HepG2 (cell line): Measurements from ENCODE around the gene PTK7. TPM values are rescaled to one million over a fixed set of nuclear protein-coding genes. Genes with fewer than 3 reads are reported as not detected.

ENCODE experiments used
- ZNF296 ChIP-seq: sonication (generic); formaldehyde crosslinking; conservative IDR thresholded peaks from 2 replicates; pipeline ENCODE4 v1.5.0; 2020; ENCODE audit warnings: mild to moderate bottlenecking, missing genetic modification reagents
- ZNF768 ChIP-seq: sonication (generic); formaldehyde crosslinking; IDR thresholded peaks from 2 replicates; pipeline ENCODE4 v1.4.0; 2020; ENCODE audit warnings: missing genetic modification reagents
- ZNF777 ChIP-seq: sonication (generic); formaldehyde crosslinking; IDR thresholded peaks from 2 replicates; pipeline ENCODE4 v1.4.0; 2020; ENCODE audit warnings: missing genetic modification reagents
- ZNF816 ChIP-seq: sonication (generic); formaldehyde crosslinking; IDR thresholded peaks from 2 replicates; pipeline ENCODE4 v1.8.0; 2022; ENCODE audit warnings: missing genetic modification reagents, mild to moderate bottlenecking, borderline replicate concordance
- ZSCAN9 ChIP-seq: IDR thresholded peaks from 2 replicates; pipeline ENCODE4 v1.6.1; 2016; ENCODE audit warnings: borderline replicate concordance
- polyA plus RNA-seq, 8 experiments: library from polyadenylated mRNA; depleted of rRNA in 3 of 8; stranded (reverse) in 7 of 8; unstranded in 1 of 8; fragments of >200 nt; fragmentation: Illumina TruSeq in 4 of 8; extraction: Trizol in 4 of 8; gene quantifications; 2 replicates each; pipeline versions ENCODE4 v1.2.1 to v1.2.3, GENCODE V29; 2011 to 2016; ENCODE audit warnings: low read depth in 4 of 8, missing spikeins in 1 of 8, mixed read lengths in 1 of 8; ENCODE audit not compliant: insufficient read depth in 1 of 8
- total RNA-seq, 5 experiments: library from RNA; depleted of rRNA; stranded (reverse); fragments of >200 nt; fragmentation: Illumina TruSeq; extraction: Trizol; gene quantifications; 2 replicates each; pipeline ENCODE4 v1.2.3, GENCODE V29; 2016; ENCODE audit warnings: low read depth in 1 of 5
- TF ChIP-seq, protein P1 (sequence below), 2 experiments: fragments of 450-650 bp in 1 of 2; sonication (generic) in 1 of 2; formaldehyde crosslinking in 1 of 2; IDR thresholded peaks; 2 replicates each; pipeline versions ENCODE4 v1.6.1 to v1.8.0; 2016 to 2022; ENCODE audit warnings: antibody characterized with exemption in 1 of 2, mild to moderate bottlenecking in 1 of 2, missing genetic modification reagents in 1 of 2
- TF ChIP-seq, protein P2 (sequence below): sonication (generic); formaldehyde crosslinking; IDR thresholded peaks from 2 replicates; pipeline ENCODE4 v1.5.0; 2020; ENCODE audit warnings: mild to moderate bottlenecking, missing genetic modification reagents, moderate library complexity
- TF ChIP-seq, protein P3 (sequence below): sonication (generic); formaldehyde crosslinking; conservative IDR thresholded peaks from 2 replicates; pipeline ENCODE4 v1.4.0; 2020; ENCODE audit warnings: missing genetic modification reagents
- TF ChIP-seq, protein P4 (sequence below): sonication (generic); formaldehyde crosslinking; IDR thresholded peaks from 2 replicates; pipeline ENCODE4 v1.5.1; 2020; ENCODE audit warnings: mild to moderate bottlenecking, missing genetic modification reagents, moderate library complexity

PTK7 gene
- total and polyA plus RNA-seq, 2 of the 13 experiments (the other 11 are each of a cell fraction or from before 2014, with no cell fraction given), result 98.5 to 99.8 TPM

DNA sequence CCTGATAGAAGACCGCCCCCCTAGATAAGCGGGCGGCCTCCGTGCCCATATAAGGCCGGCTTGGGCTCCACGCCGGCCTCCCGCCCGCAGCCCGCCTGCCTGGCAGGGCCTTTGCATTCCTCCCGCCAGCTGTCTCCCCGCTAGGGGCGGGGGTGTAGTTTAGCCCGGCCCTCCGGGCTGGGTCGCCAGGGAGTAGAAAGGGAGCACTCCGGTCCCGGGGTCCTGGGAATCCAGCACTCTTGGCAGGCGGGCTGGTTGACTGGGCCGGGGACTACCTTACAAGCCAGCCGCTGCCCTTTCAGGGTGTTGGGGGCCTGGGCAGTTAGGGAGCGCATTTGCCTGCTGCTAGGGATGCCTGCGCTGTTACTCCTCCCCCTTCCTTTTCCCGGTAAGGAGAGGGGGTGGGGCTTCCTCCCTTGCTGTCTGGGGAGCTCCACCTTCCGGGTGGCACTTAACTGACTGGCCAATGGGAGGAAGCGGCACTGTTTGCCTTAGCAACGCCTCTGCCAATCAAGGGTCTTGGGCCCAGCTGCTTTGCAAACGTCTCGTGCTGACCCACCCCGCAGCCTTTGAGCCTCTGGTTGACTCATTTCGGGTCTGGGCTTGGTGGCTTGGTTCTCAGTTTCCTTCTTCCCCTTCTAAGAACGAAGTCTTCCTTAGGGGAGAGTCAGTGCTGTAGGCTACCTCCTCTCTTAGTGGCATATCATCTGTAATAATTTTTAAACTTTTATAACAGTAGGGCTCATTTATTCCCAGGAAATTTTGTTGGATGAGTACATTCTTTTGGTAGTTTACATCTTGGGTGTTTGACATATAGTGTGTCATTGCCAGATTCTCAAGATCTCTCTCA is 98.4 kb downstream of the PTK7 start (continued):
- TF ChIP-seq, protein P1, sequence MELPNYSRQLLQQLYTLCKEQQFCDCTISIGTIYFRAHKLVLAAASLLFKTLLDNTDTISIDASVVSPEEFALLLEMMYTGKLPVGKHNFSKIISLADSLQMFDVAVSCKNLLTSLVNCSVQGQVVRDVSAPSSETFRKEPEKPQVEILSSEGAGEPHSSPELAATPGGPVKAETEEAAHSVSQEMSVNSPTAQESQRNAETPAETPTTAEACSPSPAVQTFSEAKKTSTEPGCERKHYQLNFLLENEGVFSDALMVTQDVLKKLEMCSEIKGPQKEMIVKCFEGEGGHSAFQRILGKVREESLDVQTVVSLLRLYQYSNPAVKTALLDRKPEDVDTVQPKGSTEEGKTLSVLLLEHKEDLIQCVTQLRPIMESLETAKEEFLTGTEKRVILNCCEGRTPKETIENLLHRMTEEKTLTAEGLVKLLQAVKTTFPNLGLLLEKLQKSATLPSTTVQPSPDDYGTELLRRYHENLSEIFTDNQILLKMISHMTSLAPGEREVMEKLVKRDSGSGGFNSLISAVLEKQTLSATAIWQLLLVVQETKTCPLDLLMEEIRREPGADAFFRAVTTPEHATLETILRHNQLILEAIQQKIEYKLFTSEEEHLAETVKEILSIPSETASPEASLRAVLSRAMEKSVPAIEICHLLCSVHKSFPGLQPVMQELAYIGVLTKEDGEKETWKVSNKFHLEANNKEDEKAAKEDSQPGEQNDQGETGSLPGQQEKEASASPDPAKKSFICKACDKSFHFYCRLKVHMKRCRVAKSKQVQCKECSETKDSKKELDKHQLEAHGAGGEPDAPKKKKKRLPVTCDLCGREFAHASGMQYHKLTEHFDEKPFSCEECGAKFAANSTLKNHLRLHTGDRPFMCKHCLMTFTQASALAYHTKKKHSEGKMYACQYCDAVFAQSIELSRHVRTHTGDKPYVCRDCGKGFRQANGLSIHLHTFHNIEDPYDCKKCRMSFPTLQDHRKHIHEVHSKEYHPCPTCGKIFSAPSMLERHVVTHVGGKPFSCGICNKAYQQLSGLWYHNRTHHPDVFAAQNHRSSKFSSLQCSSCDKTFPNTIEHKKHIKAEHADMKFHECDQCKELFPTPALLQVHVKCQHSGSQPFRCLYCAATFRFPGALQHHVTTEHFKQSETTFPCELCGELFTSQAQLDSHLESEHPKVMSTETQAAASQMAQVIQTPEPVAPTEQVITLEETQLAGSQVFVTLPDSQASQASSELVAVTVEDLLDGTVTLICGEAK (IDR thresholded peaks at IDR 0.05), result no peak
- TF ChIP-seq, protein P1 (CRISPR knock-in tag; IDR thresholded peaks at IDR 0.05), result no peak
- TF ChIP-seq, protein P2, sequence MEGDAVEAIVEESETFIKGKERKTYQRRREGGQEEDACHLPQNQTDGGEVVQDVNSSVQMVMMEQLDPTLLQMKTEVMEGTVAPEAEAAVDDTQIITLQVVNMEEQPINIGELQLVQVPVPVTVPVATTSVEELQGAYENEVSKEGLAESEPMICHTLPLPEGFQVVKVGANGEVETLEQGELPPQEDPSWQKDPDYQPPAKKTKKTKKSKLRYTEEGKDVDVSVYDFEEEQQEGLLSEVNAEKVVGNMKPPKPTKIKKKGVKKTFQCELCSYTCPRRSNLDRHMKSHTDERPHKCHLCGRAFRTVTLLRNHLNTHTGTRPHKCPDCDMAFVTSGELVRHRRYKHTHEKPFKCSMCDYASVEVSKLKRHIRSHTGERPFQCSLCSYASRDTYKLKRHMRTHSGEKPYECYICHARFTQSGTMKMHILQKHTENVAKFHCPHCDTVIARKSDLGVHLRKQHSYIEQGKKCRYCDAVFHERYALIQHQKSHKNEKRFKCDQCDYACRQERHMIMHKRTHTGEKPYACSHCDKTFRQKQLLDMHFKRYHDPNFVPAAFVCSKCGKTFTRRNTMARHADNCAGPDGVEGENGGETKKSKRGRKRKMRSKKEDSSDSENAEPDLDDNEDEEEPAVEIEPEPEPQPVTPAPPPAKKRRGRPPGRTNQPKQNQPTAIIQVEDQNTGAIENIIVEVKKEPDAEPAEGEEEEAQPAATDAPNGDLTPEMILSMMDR (CRISPR knock-in tag), result peak; percentile 39
- TF ChIP-seq, protein P3, sequence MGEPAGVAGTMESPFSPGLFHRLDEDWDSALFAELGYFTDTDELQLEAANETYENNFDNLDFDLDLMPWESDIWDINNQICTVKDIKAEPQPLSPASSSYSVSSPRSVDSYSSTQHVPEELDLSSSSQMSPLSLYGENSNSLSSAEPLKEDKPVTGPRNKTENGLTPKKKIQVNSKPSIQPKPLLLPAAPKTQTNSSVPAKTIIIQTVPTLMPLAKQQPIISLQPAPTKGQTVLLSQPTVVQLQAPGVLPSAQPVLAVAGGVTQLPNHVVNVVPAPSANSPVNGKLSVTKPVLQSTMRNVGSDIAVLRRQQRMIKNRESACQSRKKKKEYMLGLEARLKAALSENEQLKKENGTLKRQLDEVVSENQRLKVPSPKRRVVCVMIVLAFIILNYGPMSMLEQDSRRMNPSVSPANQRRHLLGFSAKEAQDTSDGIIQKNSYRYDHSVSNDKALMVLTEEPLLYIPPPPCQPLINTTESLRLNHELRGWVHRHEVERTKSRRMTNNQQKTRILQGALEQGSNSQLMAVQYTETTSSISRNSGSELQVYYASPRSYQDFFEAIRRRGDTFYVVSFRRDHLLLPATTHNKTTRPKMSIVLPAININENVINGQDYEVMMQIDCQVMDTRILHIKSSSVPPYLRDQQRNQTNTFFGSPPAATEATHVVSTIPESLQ, result 0 out of 2 replicates have a peak, but pooled peaks have one; percentile 58
- TF ChIP-seq, protein P4, sequence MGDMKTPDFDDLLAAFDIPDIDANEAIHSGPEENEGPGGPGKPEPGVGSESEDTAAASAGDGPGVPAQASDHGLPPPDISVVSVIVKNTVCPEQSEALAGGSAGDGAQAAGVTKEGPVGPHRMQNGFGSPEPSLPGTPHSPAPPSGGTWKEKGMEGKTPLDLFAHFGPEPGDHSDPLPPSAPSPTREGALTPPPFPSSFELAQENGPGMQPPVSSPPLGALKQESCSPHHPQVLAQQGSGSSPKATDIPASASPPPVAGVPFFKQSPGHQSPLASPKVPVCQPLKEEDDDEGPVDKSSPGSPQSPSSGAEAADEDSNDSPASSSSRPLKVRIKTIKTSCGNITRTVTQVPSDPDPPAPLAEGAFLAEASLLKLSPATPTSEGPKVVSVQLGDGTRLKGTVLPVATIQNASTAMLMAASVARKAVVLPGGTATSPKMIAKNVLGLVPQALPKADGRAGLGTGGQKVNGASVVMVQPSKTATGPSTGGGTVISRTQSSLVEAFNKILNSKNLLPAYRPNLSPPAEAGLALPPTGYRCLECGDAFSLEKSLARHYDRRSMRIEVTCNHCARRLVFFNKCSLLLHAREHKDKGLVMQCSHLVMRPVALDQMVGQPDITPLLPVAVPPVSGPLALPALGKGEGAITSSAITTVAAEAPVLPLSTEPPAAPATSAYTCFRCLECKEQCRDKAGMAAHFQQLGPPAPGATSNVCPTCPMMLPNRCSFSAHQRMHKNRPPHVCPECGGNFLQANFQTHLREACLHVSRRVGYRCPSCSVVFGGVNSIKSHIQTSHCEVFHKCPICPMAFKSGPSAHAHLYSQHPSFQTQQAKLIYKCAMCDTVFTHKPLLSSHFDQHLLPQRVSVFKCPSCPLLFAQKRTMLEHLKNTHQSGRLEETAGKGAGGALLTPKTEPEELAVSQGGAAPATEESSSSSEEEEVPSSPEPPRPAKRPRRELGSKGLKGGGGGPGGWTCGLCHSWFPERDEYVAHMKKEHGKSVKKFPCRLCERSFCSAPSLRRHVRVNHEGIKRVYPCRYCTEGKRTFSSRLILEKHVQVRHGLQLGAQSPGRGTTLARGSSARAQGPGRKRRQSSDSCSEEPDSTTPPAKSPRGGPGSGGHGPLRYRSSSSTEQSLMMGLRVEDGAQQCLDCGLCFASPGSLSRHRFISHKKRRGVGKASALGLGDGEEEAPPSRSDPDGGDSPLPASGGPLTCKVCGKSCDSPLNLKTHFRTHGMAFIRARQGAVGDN (CRISPR knock-in tag), result peak; percentile 94
- TF ChIP-seq ZNF768 (CRISPR knock-in tag) (peak; percentile 60), ZNF296 (CRISPR knock-in tag) (no peak), ZNF816 (CRISPR knock-in tag) (peak; percentile 49; the same call in 1 of the 2 replicates), ZSCAN9 (CRISPR knock-in tag) (peak; percentile 54; the same call in 1 of the 2 replicates), ZNF777 (CRISPR knock-in tag) (peak; percentile 21; the same call in 1 of the 2 replicates)
